ENCODE results near the gene MYEF2.

MYEF2 gene

DNA sequence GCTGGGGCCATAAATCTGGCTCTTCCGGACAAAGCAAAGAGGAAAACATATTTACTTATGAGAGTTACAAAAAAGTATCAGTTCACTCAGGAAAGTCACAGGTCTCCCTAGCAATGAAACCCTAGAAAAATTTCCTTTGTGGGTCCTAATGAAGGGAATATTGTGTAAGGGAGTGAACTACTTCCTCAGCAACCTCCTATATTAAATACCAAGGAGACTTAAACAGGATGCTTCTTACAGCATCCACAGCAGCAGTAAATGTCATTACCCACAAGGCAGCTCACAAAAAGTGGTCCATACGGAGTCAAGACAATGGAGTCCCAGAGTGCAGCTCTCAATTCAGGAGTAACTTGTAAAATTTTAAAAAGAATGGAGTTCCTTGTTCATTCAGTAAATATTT is 72.2 kb downstream of the MYEF2 start:
- no peak for DNase-seq (ENCODE audit: extremely low read depth, low read depth)
- TF ChIP-seq, protein P1, sequence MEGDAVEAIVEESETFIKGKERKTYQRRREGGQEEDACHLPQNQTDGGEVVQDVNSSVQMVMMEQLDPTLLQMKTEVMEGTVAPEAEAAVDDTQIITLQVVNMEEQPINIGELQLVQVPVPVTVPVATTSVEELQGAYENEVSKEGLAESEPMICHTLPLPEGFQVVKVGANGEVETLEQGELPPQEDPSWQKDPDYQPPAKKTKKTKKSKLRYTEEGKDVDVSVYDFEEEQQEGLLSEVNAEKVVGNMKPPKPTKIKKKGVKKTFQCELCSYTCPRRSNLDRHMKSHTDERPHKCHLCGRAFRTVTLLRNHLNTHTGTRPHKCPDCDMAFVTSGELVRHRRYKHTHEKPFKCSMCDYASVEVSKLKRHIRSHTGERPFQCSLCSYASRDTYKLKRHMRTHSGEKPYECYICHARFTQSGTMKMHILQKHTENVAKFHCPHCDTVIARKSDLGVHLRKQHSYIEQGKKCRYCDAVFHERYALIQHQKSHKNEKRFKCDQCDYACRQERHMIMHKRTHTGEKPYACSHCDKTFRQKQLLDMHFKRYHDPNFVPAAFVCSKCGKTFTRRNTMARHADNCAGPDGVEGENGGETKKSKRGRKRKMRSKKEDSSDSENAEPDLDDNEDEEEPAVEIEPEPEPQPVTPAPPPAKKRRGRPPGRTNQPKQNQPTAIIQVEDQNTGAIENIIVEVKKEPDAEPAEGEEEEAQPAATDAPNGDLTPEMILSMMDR (IDR thresholded peaks at IDR 0.05; ENCODE audit: low read depth, low read length), result no peak

DNA sequence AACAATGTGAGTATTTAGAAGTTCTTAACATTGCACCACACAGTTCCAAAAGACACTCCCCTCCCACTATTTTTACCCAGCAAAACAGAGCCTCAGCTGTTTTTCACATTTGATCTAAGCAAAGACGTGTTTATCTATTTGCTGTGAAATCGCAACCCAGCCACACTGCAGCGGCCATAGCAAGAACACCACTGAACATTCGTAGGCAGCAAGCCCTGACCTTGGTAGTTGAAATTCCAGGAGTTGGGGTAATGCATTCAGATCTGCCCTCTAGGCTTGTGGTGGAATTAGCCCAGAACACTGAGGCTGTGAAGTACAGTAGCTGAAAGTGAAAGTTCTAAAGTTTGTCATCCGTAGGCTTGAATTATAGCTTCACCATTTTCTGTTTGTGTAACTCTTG is 74.4 kb downstream of the MYEF2 start:
- DNase-seq (ENCODE audit: extremely low read depth, low read depth), result no peak
- TF ChIP-seq, protein P1 (IDR thresholded peaks at IDR 0.05; ENCODE audit: low read depth, low read length), result no peak

DNA sequence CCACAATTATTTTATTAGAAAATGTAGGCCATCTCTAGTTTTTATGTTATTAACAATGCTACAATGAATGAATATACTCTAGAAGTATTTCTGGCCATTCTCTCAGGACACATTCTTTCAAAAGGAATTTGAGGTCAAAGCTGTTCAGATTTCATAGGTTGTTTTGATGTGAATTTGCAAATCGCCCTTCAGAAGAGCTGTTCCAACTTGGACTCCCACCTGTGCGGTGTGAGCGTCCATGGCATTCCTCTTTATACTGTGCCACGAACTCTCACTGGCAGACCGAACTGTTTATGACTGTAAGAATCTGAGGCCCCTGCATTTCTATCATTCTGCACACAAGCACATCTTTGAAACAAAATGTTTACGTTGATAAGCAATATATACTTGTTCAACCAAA is 75.9 kb downstream of the MYEF2 start:
- TF ChIP-seq, protein P1 (IDR thresholded peaks at IDR 0.05; ENCODE audit: low read depth, low read length), result no peak

DNA sequence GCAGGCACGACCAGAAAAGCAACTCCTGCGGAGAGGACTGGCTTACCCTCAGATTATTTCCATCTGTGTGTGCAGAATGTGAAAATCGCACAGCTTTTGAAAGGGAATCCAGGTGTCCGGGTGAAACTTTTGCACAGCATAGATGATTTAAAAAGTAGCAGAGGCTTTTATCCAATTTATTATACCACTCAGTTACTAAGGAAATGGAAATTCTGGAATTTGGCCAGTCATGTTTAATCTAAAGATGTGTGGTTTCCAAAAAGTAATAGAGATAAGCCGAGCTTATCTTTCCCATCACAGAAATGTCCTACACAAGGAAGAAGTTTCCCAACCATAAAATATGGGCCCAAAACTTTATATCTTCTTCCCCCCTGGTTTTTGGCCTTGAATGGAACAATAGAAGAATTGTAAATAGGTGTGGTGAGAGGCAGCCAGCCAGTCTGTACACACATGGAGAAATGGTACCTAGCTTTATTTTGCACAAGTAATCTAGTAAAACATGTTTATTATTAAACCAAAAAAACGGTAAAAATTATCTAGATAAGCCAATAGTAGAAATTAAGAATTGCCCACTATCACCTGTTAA is 76.6 kb downstream of the MYEF2 start:
- no peak for DNase-seq (ENCODE audit: extremely low read depth, low read depth)
- TF ChIP-seq, protein P1 (IDR thresholded peaks at IDR 0.05; ENCODE audit: low read depth, low read length), result no peak

More for the DNA sequence above, 75.9 kb downstream of the MYEF2 start:
- no peak for DNase-seq (ENCODE audit: extremely low read depth, low read depth)

DNA sequence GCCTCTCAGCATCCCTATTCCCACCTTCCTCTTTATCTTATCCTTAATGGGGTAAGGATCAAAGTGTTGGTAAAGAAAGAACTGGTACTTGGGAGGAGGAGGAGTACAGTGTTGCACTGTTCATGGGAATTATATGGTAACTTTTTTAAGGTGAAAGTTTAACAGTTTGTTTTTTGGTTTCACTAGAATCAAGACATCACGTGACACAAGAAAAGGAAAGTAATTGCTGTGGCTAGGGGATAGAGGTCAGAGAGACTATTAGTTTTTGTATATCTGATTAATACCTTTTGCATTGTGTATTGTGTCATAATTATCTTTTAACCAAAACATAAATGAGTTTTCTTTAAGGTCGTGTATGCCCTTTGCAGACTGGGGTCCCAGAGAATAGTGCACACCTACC is 80.8 kb downstream of the MYEF2 start:
- TF ChIP-seq, protein P1 (IDR thresholded peaks at IDR 0.05; ENCODE audit: low read depth, low read length), result no peak
- no peak for DNase-seq (ENCODE audit: extremely low read depth, low read depth)

DNA sequence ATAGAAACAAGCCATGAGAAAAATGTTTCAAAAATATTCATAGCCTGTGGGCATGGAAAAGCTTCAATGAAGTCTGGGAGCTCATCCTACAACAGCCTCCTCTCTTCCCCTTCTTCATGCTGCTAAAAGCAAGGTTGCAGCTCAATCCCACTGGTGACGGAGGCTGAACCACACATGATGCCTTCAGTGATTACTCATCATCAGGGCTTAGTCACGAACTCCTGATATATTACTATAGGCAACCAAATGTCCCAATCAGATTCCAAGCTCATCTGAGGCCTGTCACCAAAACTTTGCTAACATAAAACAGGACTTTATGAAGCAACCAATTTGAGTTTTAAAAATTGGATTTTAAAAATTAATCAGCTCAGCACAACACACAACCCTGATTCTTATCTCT is 81.3 kb downstream of the MYEF2 start:
- no peak for DNase-seq (ENCODE audit: extremely low read depth, low read depth)
- TF ChIP-seq, protein P1 (IDR thresholded peaks at IDR 0.05; ENCODE audit: low read depth, low read length), result no peak

DNA sequence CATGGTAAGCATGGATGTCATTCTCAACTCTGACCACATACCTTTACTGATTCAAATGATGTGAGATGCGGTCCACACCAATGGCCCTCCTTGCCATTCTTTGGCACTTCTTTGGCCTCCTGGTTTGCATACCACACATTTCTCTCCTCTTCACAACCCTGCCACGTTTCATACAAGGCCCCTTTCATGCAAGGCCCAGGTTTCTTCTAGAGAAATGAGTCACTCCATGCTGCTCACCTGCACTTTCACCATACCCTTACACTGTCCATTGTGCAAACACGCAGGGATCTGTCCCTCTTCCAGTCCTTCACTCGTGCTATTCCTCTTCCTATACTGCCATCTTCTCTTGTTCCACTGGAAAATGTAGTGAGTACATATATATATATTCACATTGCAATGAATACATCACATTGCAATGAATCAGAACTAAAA is 81.7 kb downstream of the MYEF2 start:
- TF ChIP-seq, protein P1 (IDR thresholded peaks at IDR 0.05; ENCODE audit: low read depth, low read length), result no peak
- DNase-seq (ENCODE audit: extremely low read depth, low read depth), result no peak
